ENCODE results near the gene KRT73.
"Not testable (repeated sequence)": the region's sequence is repeated elsewhere in the genome, so short reads cannot be mapped to it uniquely, and the experiment has no call there.

Gene KRT73

GRCh38 chr12:52600475-52600874 lies 17.9 kb downstream of the KRT73 start:
- no peak for DNase-seq (ENCODE audit: low read depth)

GRCh38 chr12:52600071-52600470 lies 18.3 kb downstream of the KRT73 start:
- DNase-seq (ENCODE audit: low read depth) = no peak

- DNase-seq (ENCODE audit: low read depth) = no peak
These were observed 19.4 kb downstream of the KRT73 start for GRCh38 chr12:52598966-52599365.

GRCh38 chr12:52594237-52594636 lies 24.1 kb downstream of the KRT73 start:
- DNase-seq (ENCODE audit: low read depth) = not testable (repeated sequence)

DNA sequence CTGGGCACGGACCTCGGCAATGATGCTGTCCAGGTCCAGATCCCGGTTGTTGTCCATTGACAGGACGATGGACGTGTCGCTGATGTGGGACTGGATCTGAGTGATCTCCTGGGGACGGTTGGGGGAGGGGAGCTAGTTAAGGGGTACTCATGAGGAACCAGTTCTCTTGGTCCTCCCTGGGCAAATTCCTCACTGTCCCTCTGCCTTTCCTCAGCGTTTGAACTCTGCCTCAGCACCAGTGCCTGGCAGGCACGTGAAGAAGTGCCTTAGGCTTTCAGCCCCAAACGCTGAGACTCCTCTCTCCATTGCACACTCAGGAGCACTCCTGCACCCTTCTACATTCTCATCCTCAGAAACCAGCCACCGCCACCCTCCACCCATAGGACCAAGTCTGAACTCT lies 26.8 kb downstream of the KRT73 start:
- no peak for DNase-seq (ENCODE audit: low read depth)

GRCh38 chr12:52590021-52590420 lies 28.3 kb downstream of the KRT73 start:
- DNase-seq (ENCODE audit: low read depth) = no peak

DNA sequence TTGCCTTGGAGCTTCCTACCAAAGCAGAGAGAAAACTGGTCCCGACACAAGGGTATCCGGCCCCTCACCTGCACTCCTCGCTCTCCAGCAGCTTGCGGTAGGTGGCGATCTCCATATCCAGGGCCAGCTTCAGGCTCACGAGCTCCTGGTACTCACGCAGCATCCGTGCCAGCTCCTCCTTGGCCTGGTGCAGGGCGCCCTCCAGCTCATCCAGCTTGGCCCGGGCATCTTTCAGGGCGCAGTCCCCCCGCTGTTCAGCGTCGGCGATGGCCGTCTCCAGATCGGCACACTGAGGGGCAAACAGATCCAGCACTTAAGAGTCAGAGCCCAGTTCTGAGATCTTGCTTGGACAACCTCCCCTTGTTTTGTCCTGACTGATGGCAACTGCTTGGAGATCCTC lies 30.8 kb downstream of the KRT73 start:
- no peak for DNase-seq (ENCODE audit: low read depth)

DNA sequence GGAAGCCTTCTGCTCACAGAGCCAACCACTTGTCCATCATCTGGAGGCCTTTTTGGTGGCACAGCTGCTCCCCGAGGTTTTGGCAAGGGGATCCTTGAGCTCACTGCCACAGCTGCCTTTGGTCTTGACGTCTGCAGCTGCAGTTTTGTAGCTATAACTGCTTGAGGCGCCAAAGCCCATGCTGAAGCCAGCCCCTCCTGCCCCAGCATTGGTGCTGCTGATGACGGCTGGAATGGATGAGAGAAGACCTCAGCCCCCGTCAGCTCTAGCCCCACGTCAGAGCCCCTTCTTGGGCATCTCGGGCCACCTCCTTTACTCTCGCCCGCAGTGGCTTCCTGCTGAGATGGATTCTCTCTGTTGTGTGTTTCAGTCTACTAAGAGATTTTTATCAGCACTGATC lies 32.4 kb downstream of the KRT73 start:
- no peak for DNase-seq (ENCODE audit: low read depth)

GRCh38 chr12:52585066-52585465 lies 33.3 kb downstream of the KRT73 start:
- no peak for DNase-seq (ENCODE audit: low read depth)

DNA sequence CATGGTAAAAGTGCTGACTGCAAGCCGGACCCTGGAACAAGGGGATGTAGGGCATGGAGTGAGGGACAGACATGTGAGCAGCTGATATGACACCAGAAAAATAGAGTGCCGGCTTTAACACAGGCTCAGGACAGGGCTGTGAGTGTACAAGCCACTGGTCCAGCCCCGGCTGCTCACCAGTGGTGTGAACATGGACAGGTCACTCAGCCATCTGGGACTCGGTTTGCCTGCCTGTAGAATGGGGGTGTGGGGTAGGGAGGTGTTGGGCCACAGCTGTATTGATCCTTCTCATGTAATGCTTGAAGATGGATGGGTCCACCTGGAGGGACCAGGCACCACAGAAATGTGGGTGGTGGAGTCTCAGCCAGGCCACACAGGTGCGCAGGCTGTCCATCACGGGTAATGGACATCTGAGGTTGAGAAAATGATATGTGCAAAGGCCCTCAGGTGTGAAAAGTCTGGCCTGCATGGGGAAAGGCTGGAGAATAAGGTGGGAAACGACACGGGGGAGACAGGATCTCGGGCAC lies 34.1 kb downstream of the KRT73 start:
- DNase-seq (ENCODE audit: low read depth) = no peak

GRCh38 chr12:52582971-52583456 lies 35.3 kb downstream of the KRT73 start:
- peak; percentile 55 for DNase-seq (ENCODE audit: low read depth)

DNA sequence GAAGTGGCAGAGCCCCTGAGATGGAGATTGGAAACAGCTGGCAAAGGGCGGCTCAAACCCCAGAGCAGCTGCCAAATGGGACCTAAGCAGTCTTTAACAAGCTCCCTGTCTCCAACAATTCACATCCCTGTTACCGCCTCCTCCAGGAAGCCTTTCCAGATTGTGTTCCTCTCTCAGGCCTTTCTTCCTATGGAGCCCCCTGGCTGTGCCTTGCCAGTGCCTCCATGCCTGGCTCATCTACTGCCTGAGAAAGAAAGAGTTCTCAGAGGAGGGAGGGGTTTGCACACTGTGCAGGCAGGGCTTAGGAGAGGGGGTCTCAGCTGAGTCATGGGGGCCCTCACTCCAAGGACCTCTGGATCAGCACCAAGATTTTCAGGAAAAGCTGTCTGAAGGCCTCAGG lies 35.9 kb downstream of the KRT73 start:
- DNase-seq (ENCODE audit: low read depth) = no peak

DNA sequence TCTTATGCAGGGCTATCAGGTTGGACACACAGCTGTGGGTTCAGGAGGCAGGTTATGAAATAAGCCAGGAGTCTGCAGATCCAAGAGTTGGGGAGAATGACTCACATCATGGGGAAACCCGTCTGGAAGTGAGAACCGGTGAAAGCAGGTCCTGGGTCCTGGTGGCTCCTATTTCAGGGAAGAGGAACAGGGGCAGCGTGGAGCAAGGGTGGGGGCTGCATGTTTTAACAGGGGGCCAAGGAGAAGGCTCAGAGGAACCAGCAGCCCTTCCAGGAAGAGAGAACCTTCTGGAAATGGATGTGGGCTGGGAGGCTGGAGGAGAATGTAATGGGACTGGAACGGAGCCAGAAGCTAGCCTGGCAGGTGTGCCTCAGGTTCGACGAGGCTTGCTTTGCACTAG lies 36.9 kb downstream of the KRT73 start:
- DNase-seq (ENCODE audit: low read depth) = no peak

DNA sequence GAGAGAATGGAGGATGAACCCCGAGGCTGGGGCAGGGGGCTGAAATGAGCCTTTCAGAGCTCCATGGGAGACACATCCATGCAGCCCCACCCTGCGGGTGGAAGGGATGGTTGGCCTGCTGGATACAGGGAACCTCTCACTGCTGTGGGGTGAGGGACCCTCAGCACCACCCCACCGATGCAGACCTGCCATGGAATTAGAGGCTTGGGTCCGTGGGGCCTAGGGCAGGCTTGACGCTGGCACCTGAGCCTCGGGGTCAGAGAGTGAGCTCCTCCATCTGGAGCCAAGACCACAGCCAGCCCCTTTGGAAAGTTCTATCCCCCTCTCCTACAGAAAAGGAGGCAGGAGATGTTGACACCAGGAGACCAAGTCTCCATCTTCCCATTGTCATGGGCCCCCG lies 37.3 kb downstream of the KRT73 start:
- no peak for DNase-seq (ENCODE audit: low read depth)

GRCh38 chr12:52580496-52580895 lies 37.9 kb downstream of the KRT73 start:
- no peak for DNase-seq (ENCODE audit: low read depth)

GRCh38 chr12:52579468-52580465 lies 38.6 kb downstream of the KRT73 start:
- DNase-seq (ENCODE audit: low read depth) = no peak

GRCh38 chr12:52578469-52578868 lies 39.9 kb downstream of the KRT73 start:
- DNase-seq (ENCODE audit: low read depth) = no peak

GRCh38 chr12:52577316-52577715 lies 41.0 kb downstream of the KRT73 start:
- DNase-seq (ENCODE audit: low read depth) = no peak

GRCh38 chr12:52575948-52576347 lies 42.4 kb downstream of the KRT73 start:
- no peak for DNase-seq (ENCODE audit: low read depth)

GRCh38 chr12:52575256-52575655 lies 43.1 kb downstream of the KRT73 start:
- no peak for DNase-seq (ENCODE audit: low read depth)

DNA sequence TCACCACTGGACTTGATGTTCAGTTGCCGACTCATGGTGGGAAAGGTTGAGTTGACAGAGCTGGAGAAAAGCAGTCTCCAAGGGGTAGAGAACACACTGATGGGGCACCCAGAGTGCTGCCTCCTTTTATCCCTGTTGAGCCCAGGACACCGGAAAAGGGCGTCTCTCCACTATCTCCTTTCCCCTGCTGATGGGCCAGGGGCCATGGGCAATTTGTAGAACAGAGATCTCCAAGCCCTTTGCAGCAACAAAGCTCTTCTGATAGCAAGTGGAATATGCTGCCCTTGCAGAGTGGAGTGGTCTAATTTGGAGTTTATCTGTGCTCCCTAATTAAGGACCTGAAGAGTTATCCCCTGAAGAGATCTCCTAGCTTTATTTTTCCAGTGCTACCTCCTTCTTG lies 44.6 kb downstream of the KRT73 start, which contains the start of gene KRT74:
Gene KRT74, minus strand, starts transcription at position 101 of the 400 bp plus-strand sequence. Its CDS starts 66 bp downstream, at position 35.
- no peak for DNase-seq (ENCODE audit: low read depth)

- no peak for DNase-seq (ENCODE audit: low read depth)
These were observed 45.1 kb downstream of the KRT73 start for GRCh38 chr12:52573306-52573705.

GRCh38 chr12:52570511-52570910 lies 47.8 kb downstream of the KRT73 start:
- no peak for DNase-seq (ENCODE audit: low read depth)
